ENCODE results near the gene CTXN1. TPM values are rescaled to one million over a fixed set of nuclear protein-coding genes. Genes with fewer than 3 reads are reported as not detected.

Gene CTXN1
- total and polyA plus RNA-seq, 2 donors (not counting 1 experiment from before 2014, with no cell fraction given) = not detected

DNA sequence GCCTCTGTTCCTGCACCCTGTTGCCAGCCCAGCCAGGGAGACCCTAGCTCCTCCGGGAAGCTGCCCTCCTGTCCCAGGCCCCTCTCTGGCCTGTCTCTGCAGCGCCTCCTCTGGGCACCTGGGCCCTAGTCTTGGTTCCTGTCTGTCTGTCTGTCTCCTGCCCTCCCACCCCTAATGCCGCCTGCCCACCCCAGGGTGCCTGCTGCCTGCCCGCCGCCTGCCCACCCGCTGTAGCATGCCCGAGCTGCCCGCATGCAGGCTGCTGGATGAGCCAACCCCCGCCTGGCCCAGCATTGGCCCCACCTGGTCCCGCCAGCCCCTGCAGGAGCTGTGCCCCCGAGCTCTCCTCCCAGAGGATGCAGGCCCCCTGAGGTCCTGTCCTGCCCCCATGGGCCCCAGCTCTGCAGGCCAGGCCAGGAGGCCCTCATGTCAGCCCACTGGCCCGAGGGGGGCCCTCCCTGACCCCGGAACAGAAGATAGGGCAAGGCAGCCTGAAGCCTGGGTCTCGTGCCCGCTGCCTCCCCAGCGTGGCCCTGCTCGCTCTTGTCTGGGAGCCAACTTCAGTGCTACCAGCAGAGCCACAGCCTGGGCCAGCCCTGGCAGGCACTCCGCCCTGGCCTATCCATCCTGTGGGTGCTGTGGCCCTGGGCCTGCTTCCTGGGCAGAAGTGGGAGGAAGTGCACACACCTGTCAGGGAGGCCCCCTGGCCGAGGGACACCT, 17.0 kb downstream of the CTXN1 start:
- no peak overlapping the region for H3K27ac ChIP-seq (ENCODE audit: low read length in 2 of 2)
- no peaks in the 10 kb centered on the region for H3K27me3 ChIP-seq (replicated peaks in 1 of 4; ENCODE audit: control extremely low read depth in 1 of 4, control insufficient read depth in 3 of 4, insufficient read depth in 4 of 4, low read length in 3 of 4)
- H4K20me1 ChIP-seq (ENCODE audit: control insufficient read depth, insufficient read depth, low read length, poor library complexity, severe bottlenecking) = peaks cover 94% of the 10 kb centered on the region
- no peaks in the 10 kb centered on the region for H3K9me3 Mint-ChIP-seq (ENCODE audit: insufficient read depth)
- TF ChIP-seq, protein P1, sequence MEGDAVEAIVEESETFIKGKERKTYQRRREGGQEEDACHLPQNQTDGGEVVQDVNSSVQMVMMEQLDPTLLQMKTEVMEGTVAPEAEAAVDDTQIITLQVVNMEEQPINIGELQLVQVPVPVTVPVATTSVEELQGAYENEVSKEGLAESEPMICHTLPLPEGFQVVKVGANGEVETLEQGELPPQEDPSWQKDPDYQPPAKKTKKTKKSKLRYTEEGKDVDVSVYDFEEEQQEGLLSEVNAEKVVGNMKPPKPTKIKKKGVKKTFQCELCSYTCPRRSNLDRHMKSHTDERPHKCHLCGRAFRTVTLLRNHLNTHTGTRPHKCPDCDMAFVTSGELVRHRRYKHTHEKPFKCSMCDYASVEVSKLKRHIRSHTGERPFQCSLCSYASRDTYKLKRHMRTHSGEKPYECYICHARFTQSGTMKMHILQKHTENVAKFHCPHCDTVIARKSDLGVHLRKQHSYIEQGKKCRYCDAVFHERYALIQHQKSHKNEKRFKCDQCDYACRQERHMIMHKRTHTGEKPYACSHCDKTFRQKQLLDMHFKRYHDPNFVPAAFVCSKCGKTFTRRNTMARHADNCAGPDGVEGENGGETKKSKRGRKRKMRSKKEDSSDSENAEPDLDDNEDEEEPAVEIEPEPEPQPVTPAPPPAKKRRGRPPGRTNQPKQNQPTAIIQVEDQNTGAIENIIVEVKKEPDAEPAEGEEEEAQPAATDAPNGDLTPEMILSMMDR (IDR thresholded peaks at IDR 0.05) = no peak
- peaks cover 40% of the 10 kb centered on the region for H3K79me2 ChIP-seq (ENCODE audit: control insufficient read depth, insufficient read depth, low read length)
- 93% methylated on average over 19 of the region's 19 CpGs for WGBS (ENCODE audit: insufficient coverage)
- ChIA-PET CTCF (interaction anchor here (1.3 kb wide), 1 partner anchor 9 kb away, joined by 3 read pairs; no protein-coding TSS in a partner anchor), POLR2A (interaction anchor here (0.6 kb wide), 2 partner anchors 46 to 158 kb away, joined by 3 to 5 read pairs; no protein-coding TSS in a partner anchor)
- H2AFZ ChIP-seq (ENCODE audit: insufficient read depth, low read depth, low read length, poor library complexity, severe bottlenecking) = no peak overlapping the region
- peaks cover 3 to 41% of the 10 kb centered on the region in 2 experiments for H3K36me3 ChIP-seq (replicated peaks in 1 of 2; ENCODE audit: control extremely low read depth in 1 of 2, control insufficient read depth in 1 of 2, extremely low read depth in 1 of 2, insufficient read depth in 2 of 2, low read length in 1 of 2)
- H3K4me1 ChIP-seq (ENCODE audit: control insufficient read depth in 2 of 2, insufficient read depth in 2 of 2, low read length in 2 of 2) = peaks cover 12 to 13% of the 10 kb centered on the region in 2 donors
- H3K4me3 ChIP-seq (ENCODE audit: control extremely low read depth in 1 of 5, extremely low read depth in 1 of 5, insufficient read depth in 1 of 5, low read depth in 2 of 5, low read length in 4 of 5) = no peak overlapping the region
- ATAC-seq (ENCODE audit: low read depth) (no peak), DNase-seq (peak; percentile 22)
- H3K4me3 Mint-ChIP-seq = no peak overlapping the region
- H3K27ac Mint-ChIP-seq = no peak overlapping the region
- H3K9ac ChIP-seq (ENCODE audit: low read length) = no peak overlapping the region
- no peaks in the 10 kb centered on the region for H3K27me3 Mint-ChIP-seq
- H3K9me3 ChIP-seq (ENCODE audit: control extremely low read depth in 1 of 3, control insufficient read depth in 2 of 3, insufficient read depth in 1 of 3, low read length in 2 of 3) = no peaks in the 10 kb centered on the region
- H3K4me1 Mint-ChIP-seq = peaks cover 18% of the 10 kb centered on the region
- intact Hi-C loops (cut with micrococcal nuclease) = no loop called here
- no peak overlapping the region for H3K4me2 ChIP-seq (replicated peaks; ENCODE audit: low read depth, low read length, poor library complexity, severe bottlenecking)

DNA sequence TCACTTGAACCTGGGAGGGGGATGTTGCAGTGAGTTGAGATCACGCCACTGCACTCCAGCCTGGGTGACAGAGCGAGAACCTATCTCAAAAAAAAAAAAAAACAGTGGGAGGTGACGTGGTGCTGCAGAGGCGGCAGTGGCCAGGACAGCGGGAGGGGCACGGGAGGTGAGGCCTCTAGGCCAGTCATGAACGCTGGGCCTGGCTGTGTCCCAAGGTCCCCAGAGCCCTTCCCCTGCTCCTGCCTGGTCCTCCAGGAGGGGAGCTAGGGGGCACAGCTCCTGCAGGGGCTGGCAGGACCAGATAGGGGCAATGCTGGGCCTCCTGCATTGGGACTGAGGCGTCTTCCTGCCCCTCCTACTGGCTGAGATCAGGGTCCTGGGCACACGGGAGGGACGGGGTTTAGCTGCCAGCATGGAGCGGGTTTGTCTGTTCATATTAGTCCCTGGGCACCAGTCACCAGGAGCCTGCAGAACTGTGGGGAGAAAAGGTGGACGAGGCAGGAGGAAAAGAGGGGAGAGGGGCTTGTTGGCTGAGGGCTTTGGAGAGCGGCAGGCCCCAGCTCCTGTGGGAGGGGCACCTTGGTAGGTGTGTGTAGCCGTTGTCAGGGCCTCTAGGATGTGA, 17.7 kb downstream of the CTXN1 start:
- 90% methylated on average over 13 of the region's 14 CpGs for WGBS (ENCODE audit: insufficient coverage)
- Histone ChIP-seq H3K79me2 (ENCODE audit: control insufficient read depth, insufficient read depth, low read length) (peaks cover 41% of the 10 kb centered on the region), H3K27me3 (replicated peaks in 1 of 4; ENCODE audit: control extremely low read depth in 1 of 4, control insufficient read depth in 3 of 4, insufficient read depth in 4 of 4, low read length in 3 of 4) (no peaks in the 10 kb centered on the region), H3K27ac (ENCODE audit: low read length in 2 of 2) (no peak overlapping the region), H3K4me3 (ENCODE audit: control extremely low read depth in 1 of 5, extremely low read depth in 1 of 5, insufficient read depth in 1 of 5, low read depth in 2 of 5, low read length in 4 of 5) (no peak overlapping the region), H3K4me1 (ENCODE audit: control insufficient read depth in 2 of 2, insufficient read depth in 2 of 2, low read length in 2 of 2) (peaks cover 13% of the 10 kb centered on the region in 2 donors), H3K4me2 (replicated peaks; ENCODE audit: low read depth, low read length, poor library complexity, severe bottlenecking) (no peak overlapping the region), H3K9ac (ENCODE audit: low read length) (no peak overlapping the region), H3K36me3 (replicated peaks in 1 of 2; ENCODE audit: control extremely low read depth in 1 of 2, control insufficient read depth in 1 of 2, extremely low read depth in 1 of 2, insufficient read depth in 2 of 2, low read length in 1 of 2) (peaks cover 3 to 41% of the 10 kb centered on the region in 2 experiments), H3K9me3 (ENCODE audit: control extremely low read depth in 1 of 3, control insufficient read depth in 2 of 3, insufficient read depth in 1 of 3, low read length in 2 of 3) (peaks cover 0 to 1% (median 0%) of the 10 kb centered on the region in 3 donors), H4K20me1 (ENCODE audit: control insufficient read depth, insufficient read depth, low read length, poor library complexity, severe bottlenecking) (peaks cover 87% of the 10 kb centered on the region), H2AFZ (ENCODE audit: insufficient read depth, low read depth, low read length, poor library complexity, severe bottlenecking) (no peak overlapping the region)
- no peaks in the 10 kb centered on the region for H3K27me3 Mint-ChIP-seq
- no peak overlapping the region for H3K4me3 Mint-ChIP-seq
- H3K4me1 Mint-ChIP-seq = peaks cover 22% of the 10 kb centered on the region
- no peaks in the 10 kb centered on the region for H3K9me3 Mint-ChIP-seq (ENCODE audit: insufficient read depth)
- TF ChIP-seq, protein P1 (IDR thresholded peaks at IDR 0.05) = no peak
- ChIA-PET POLR2A (interaction anchor here (0.6 kb wide), 1 partner anchor 157 kb away, joined by 3 read pairs; no protein-coding TSS in a partner anchor), CTCF (interaction anchor here (1.3 kb wide), 1 partner anchor 9 kb away, joined by 3 read pairs; no protein-coding TSS in a partner anchor)
- ATAC-seq (ENCODE audit: low read depth) (no peak), DNase-seq (no peak)
- H3K27ac Mint-ChIP-seq = no peak overlapping the region
- intact Hi-C loops (cut with micrococcal nuclease) = no loop called here
